GM08714 (cell line): ENCODE data around the gene PPP2R3A.
"Not testable (repeated sequence)": the region's sequence is repeated elsewhere in the genome, so short reads cannot be mapped to it uniquely, and the experiment has no call there.

Experiments
- H3K4me3 ChIP-seq: fragments of 200-500 bp; sonication (Bioruptor generic); 2 replicates; pipeline ENCODE4 v1.5.1; 2014; ENCODE audit warnings: mild to moderate bottlenecking, low read length, inconsistent platforms
- ZNF274 ChIP-seq: IDR thresholded peaks from 2 replicates; pipeline ENCODE4 v1.6.1; 2012; ENCODE audit warnings: mild to moderate bottlenecking, low read depth, low read length

PPP2R3A gene

DNA sequence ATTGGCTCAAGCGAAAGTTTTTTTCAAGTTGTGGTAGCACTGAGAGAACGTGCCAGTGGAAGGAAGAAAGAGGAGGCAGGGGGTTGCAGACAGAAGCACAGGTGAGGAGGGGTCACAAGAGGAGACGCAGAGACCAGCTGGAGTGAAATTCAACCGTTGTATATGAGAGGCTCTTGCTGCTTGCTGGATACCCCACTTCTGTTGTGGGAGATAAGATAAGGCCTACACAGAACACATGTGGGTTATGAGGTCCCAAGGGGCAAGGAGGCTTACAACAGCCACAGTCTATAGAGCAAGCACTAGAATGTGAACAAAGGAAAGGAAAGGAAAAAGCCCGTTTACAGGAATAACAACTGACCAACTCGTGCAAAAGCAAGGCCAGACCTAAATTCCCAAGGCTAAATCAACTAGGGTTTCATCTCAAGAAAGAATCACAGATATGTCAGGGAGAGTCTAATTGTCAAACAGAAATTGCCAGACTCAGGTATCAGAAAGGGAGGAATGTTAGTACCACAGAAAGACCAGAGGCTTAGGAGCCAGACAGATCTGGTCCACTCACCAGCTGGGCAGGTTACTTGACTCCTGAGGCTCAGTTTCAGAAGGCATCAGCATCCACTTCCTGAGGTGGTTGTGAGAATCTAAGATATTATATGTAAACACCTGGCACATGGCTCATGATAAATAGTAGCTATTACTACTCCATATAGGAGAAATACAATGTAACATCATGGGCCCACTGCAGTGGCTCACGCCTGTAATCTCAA, 169.7 kb downstream of the PPP2R3A start:
- TF ChIP-seq ZNF274 = no peak
- no peak overlapping the region for H3K4me3 ChIP-seq

DNA sequence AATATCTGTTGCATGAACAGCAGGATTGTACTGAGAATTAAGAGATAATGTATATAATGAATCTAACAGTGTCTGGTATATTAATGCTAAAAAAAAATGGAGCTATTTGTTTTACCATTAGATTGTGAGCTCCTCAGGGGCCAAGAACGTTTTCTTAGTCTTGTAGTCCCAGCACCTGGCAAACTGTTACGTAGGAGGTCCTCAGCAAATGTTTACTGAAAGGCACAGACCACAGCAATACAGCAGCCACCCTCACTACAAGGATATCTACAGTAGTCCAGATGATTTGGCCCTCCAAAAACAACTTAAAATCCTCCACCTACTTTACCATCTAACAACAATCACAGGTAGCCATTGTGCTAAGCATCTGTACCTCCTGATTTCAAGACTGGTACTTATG, 170.9 kb downstream of the PPP2R3A start:
- no peak for TF ChIP-seq ZNF274
- no peak overlapping the region for H3K4me3 ChIP-seq

- H3K4me3 ChIP-seq = no peak overlapping the region
- no peak for TF ChIP-seq ZNF274
Observed at GRCh38 chr3:136141291-136141785, 175.8 kb downstream of the PPP2R3A start.

DNA sequence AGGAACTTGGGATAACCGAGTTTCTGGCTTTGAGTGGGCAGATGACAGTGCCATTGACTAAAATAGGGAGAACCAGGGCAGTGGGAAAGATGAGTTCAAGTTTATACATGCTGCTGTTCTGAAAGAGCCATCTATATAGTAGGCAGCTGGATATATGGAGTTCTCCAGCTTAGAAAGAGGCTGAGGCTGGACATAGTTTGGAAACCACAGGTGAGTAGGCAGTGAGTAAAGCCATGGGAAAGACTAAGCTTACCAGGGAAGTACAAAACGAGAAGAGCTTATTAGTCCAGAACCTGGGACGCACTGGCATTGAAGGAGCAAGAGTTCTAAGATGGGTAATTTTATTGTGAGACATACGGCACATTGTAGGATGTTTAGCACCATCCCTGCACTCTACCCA, 176.4 kb downstream of the PPP2R3A start:
- TF ChIP-seq ZNF274 = no peak
- no peak overlapping the region for H3K4me3 ChIP-seq

DNA sequence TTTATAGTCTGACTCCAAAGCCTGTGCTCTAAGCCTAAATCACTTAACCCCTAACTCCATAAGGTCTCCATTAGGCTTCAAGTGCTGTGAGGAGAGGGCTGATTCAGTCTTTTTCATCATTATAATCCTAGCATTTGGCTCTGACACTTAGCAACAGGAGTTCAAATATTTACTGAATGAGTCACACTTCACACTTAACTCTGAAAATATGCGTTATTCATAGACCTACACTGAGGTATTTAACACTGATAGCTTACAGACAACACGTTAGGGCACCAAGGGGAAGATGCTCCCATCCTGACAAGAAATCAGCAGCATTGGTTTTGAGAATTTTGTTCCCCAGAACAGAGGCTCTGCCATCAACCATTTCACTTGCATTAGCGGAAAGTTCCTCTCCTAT, 177.1 kb downstream of the PPP2R3A start:
- no peak for TF ChIP-seq ZNF274
- no peak overlapping the region for H3K4me3 ChIP-seq

- not testable (repeated sequence) for H3K4me3 ChIP-seq
Observed at GRCh38 chr3:136144397-136144796, 178.9 kb downstream of the PPP2R3A start.

- TF ChIP-seq ZNF274 = no peak
- H3K4me3 ChIP-seq = no peak overlapping the region
Observed at GRCh38 chr3:136146981-136147729, 181.6 kb downstream of the PPP2R3A start.

- no peak overlapping the region for H3K4me3 ChIP-seq
- TF ChIP-seq ZNF274 = no peak
Observed at GRCh38 chr3:136149667-136150066, 184.1 kb downstream of the PPP2R3A start.

DNA sequence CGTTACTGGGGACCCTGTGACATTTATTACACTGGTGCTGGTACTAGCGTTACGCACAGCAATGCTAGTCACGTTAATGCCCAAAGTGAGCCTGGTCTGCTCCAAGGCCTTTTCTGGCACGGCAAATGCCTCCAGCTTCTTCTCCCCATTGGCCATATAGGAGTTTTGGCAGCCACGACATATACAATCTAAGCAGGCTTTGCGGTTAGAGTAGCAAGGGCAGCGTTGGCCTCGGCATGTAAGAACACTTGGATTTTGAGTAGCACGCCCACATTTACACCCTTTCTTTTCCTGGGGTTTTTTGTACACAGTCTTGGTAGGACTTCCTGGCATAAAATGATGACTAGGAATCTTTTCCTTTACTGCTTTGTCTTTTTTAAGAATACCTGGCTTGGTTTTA, 185.7 kb downstream of the PPP2R3A start:
- H3K4me3 ChIP-seq = no peak overlapping the region
- no peak for TF ChIP-seq ZNF274

- TF ChIP-seq ZNF274 = no peak
- no peak overlapping the region for H3K4me3 ChIP-seq
Observed at GRCh38 chr3:136152176-136152843, 186.8 kb downstream of the PPP2R3A start.

DNA sequence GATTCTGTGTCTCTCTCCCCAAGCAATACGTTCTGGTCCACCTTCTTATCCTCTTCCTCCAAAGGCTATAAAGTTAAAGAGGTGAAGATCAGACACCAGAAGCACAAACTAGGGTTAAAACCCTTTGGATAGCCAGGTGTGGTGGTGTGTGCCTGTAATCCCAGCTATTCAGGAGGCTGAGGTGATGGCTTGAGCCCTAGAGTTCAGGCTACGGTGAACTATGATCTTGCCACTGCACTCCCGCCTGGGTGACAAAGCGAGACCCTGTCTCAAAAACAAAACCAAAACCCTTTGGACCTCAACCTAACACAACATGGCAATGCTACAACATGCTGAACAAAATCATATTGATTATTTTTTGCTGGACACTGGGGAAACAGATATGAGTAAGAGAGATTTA, 187.4 kb downstream of the PPP2R3A start:
- no peak overlapping the region for H3K4me3 ChIP-seq
- TF ChIP-seq ZNF274 = no peak

DNA sequence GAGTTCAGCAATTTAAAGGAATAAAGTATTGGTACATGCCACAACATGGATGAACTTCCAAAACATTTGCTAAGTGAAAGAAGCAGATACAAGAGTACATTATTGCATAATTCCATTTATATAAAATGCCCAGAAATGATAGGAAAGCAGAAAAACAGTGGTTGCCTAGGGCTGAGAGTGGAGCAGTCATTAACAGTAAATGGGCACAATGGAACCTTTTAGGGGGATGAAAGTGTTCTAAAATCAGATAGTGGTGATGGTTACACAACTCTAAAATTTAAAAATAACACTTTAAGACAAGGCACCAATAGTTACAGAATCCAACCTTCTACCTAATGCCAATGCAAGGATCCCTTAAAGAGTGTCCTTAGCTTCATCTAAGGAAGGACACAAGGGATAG, 196.0 kb downstream of the PPP2R3A start:
- TF ChIP-seq ZNF274 = no peak

DNA sequence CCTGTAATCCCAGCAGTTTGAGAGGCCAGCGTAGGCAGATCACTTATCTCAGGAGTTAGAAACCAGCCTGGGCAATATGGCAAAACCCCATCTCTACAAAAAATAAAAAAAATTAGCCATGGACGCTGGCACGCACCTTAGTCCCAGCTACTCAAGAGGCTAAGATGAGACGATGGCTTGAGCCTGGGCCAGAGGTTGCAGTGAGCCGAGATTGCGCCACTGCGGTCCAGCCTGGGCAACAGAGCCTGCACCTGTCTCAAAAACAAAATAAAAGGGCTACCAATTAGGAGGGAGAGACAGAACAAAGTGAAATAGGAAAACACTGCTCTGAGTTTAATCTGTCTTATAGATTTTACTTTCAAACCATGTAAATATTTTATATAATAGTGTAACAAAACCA, 196.8 kb downstream of the PPP2R3A start:
- no peak overlapping the region for H3K4me3 ChIP-seq
- TF ChIP-seq ZNF274 = no peak

More for the DNA sequence above, 196.0 kb downstream of the PPP2R3A start:
- no peak overlapping the region for H3K4me3 ChIP-seq

GRCh38 chr3:136163607-136164006, 198.1 kb downstream of the PPP2R3A start:
- not testable (repeated sequence) for H3K4me3 ChIP-seq

- no peak for TF ChIP-seq ZNF274
- H3K4me3 ChIP-seq = no peak overlapping the region
Observed at GRCh38 chr3:136166507-136166906, 201.0 kb downstream of the PPP2R3A start.

DNA sequence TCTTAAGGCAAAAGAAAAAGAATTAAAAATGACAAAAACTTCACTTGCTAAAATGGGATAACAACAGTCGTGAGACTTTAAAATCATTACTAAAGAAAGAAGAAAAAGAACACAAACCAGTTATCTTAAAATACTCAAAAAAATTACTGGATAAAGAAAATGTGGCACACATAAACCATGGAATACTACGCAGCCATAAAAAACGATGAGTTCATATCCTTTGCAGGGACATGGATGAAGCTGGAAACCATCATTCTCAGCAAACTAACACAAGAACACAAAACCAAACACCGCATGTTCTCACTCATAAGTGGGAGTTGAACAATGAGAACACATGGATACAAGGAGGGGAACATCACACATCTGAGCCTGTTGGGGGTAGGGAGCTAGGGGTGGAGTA, 202.7 kb downstream of the PPP2R3A start:
- not testable (repeated sequence) for H3K4me3 ChIP-seq
